Suprapubic skin (tissue), 4 donors: ENCODE results near the gene ONECUT2. TPM values are rescaled to one million over a fixed set of nuclear protein-coding genes. Genes with fewer than 3 reads are reported as not detected.

Source experiments
- DNase-seq, 2 donors: peaks; one replicate each; pipeline ENCODE4 v3.0.0-alpha.2; 2019; ENCODE audit warnings: low spot score in 2 of 2
- H3K27ac ChIP-seq: fragments of 200-600 bp; sonication (generic); one replicate; pipeline ENCODE4 v1.5.1; 2019
- H3K27me3 ChIP-seq: fragments of 200-600 bp; sonication (generic); one replicate; pipeline ENCODE4 v1.5.1; 2019
- H3K36me3 ChIP-seq: fragments of 200-600 bp; sonication (generic); one replicate; pipeline ENCODE4 v1.5.1; 2019
- H3K4me1 ChIP-seq: fragments of 200-600 bp; sonication (generic); one replicate; pipeline ENCODE4 v1.5.1; 2019
- H3K4me3 ChIP-seq: fragments of 200-600 bp; sonication (generic); one replicate; pipeline ENCODE4 v1.5.1; 2019; ENCODE audit warnings: mild to moderate bottlenecking
- H3K9me3 ChIP-seq: fragments of 200-600 bp; sonication (generic); one replicate; pipeline ENCODE4 v1.5.1; 2019
- EP300 ChIP-seq: sonication (generic); formaldehyde crosslinking; IDR thresholded peaks from one replicate; pipeline ENCODE4 v1.6.1; 2017; ENCODE audit warnings: antibody characterized with exemption
- POLR2A ChIP-seq, 2 donors: fragments of 450-650 bp; IDR thresholded peaks; one replicate each; pipeline ENCODE4 v1.6.1; 2017; ENCODE audit warnings: antibody characterized with exemption in 2 of 2, mild to moderate bottlenecking in 2 of 2, moderate library complexity in 2 of 2
- POLR2AphosphoS5 ChIP-seq, 3 donors: sonication (generic); formaldehyde crosslinking; IDR thresholded peaks; one replicate each; pipeline ENCODE4 v1.6.1; 2017; ENCODE audit warnings: antibody characterized with exemption in 3 of 3
- WGBS: methylation state at CpG from one replicate; pipeline ENCODE4 v1.1.5; 2018; 5-methylcytosine and 5-hydroxymethylcytosine counted together
- total RNA-seq, 4 donors: library from RNA; depleted of rRNA; stranded (reverse); fragments of >200 nt; gene quantifications; one replicate each; pipeline ENCODE4 v1.1.0, GENCODE V29; 2016
- TF ChIP-seq, protein P1 (sequence below), 2 donors: fragments of 200-600 bp in 1 of 2; fragments of 450-650 bp in 1 of 2; sonication (generic) in 1 of 2; IDR thresholded peaks; one replicate each; pipeline ENCODE4 v1.5.1; 2016 to 2019; ENCODE audit warnings: antibody characterized with exemption in 2 of 2, mild to moderate bottlenecking in 1 of 2, moderate library complexity in 1 of 2

ONECUT2 gene
- total RNA-seq, 4 donors from 2014 or later = 0.03 to 0.08 TPM; not detected in 2

DNA sequence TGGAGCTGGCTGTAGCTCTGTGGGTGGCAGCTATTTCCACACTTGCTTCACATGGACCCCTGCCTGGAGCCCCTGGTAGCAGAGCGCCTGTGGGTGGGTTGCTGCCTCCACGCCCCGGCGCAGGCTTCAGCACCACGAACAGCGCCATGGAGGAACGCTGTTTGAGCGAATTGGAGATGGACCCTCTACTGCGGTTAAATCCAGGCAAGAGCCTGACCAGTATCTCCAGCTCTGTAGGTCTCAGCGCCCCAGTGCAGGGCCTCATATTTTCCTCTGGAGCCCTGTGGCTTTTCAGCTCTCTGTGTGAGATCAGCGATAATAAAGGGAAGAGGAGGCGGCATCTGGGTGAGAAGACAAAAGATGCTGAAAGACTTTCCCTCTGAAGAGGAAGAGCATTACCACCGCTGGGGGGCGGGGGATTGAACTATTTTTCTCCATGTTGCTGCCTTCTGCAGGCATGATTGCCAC, 12.0 kb downstream of the ONECUT2 start:
- no peaks in the 10 kb centered on the region for H3K4me1 ChIP-seq
- H3K27me3 ChIP-seq = peaks cover 72% of the 10 kb centered on the region
- no peak overlapping the region for H3K4me3 ChIP-seq
- H3K9me3 ChIP-seq = no peaks in the 10 kb centered on the region
- H3K27ac ChIP-seq = no peak overlapping the region
- WGBS = 9% methylated on average over 14 of the region's 14 CpGs
- TF ChIP-seq, protein P1, sequence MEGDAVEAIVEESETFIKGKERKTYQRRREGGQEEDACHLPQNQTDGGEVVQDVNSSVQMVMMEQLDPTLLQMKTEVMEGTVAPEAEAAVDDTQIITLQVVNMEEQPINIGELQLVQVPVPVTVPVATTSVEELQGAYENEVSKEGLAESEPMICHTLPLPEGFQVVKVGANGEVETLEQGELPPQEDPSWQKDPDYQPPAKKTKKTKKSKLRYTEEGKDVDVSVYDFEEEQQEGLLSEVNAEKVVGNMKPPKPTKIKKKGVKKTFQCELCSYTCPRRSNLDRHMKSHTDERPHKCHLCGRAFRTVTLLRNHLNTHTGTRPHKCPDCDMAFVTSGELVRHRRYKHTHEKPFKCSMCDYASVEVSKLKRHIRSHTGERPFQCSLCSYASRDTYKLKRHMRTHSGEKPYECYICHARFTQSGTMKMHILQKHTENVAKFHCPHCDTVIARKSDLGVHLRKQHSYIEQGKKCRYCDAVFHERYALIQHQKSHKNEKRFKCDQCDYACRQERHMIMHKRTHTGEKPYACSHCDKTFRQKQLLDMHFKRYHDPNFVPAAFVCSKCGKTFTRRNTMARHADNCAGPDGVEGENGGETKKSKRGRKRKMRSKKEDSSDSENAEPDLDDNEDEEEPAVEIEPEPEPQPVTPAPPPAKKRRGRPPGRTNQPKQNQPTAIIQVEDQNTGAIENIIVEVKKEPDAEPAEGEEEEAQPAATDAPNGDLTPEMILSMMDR (IDR thresholded peaks at IDR 0.05) = no peak
- no peak for TF ChIP-seq POLR2A (IDR thresholded peaks at IDR 0.05)
- TF ChIP-seq POLR2AphosphoS5 (IDR thresholded peaks at IDR 0.05) = no peak
- no peak for TF ChIP-seq EP300
- no peaks in the 10 kb centered on the region for H3K36me3 ChIP-seq
- no peak for DNase-seq

GRCh38 chr18:57455576-57456129, 20.5 kb downstream of the ONECUT2 start:
- DNase-seq = no peak
- Histone ChIP-seq H3K4me3 (no peak overlapping the region), H3K27me3 (peaks cover 8% of the 10 kb centered on the region), H3K27ac (no peak overlapping the region), H3K9me3 (no peaks in the 10 kb centered on the region), H3K4me1 (no peaks in the 10 kb centered on the region), H3K36me3 (no peaks in the 10 kb centered on the region)
- 48% methylated on average over 5 of the region's 5 CpGs for WGBS
- TF ChIP-seq POLR2A (IDR thresholded peaks at IDR 0.05) (no peak), POLR2AphosphoS5 (IDR thresholded peaks at IDR 0.05) (no peak), EP300 (no peak)
- TF ChIP-seq, protein P1 (IDR thresholded peaks at IDR 0.05) = no peak

GRCh38 chr18:57461652-57462269, 26.6 kb downstream of the ONECUT2 start:
- 78% methylated on average over 3 of the region's 3 CpGs for WGBS
- Histone ChIP-seq H3K4me3 (no peak overlapping the region), H3K27ac (no peak overlapping the region), H3K4me1 (no peaks in the 10 kb centered on the region), H3K27me3 (peaks cover 2% of the 10 kb centered on the region), H3K9me3 (no peaks in the 10 kb centered on the region), H3K36me3 (no peaks in the 10 kb centered on the region)
- TF ChIP-seq, protein P1 (IDR thresholded peaks at IDR 0.05) = no peak
- TF ChIP-seq POLR2AphosphoS5 (IDR thresholded peaks at IDR 0.05) = no peak
- no peak for TF ChIP-seq EP300
- TF ChIP-seq POLR2A (IDR thresholded peaks at IDR 0.05) = no peak
- DNase-seq = no peak

DNA sequence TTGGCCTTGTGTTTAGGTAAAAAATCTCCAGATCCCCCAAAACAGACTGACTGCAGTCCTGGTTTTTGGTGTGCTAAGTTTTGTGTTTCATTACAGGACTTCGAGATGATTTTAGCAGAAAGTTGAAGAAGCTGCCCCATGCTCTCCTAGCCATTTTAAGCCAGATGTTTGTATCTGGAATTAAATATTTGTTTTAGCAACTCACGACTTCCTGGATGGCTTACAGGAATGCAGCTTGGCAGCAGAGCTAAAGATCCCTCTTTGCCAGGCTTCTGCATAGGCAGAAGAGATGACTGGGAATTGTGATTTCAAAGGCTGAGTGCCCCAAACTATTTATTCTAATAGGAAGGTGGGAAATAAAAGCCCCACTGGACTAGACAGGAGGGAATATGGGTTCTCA, 31.1 kb downstream of the ONECUT2 start:
- Histone ChIP-seq H3K9me3 (no peaks in the 10 kb centered on the region), H3K4me1 (no peaks in the 10 kb centered on the region), H3K27me3 (peaks cover 2% of the 10 kb centered on the region), H3K27ac (no peak overlapping the region), H3K36me3 (no peaks in the 10 kb centered on the region), H3K4me3 (no peak overlapping the region)
- DNase-seq = no peak
- WGBS = 49% methylated on average over 2 of the region's 2 CpGs
- TF ChIP-seq, protein P1 (IDR thresholded peaks at IDR 0.05) = no peak
- TF ChIP-seq POLR2A (IDR thresholded peaks at IDR 0.05) (no peak), POLR2AphosphoS5 (IDR thresholded peaks at IDR 0.05) (no peak), EP300 (no peak)

DNA sequence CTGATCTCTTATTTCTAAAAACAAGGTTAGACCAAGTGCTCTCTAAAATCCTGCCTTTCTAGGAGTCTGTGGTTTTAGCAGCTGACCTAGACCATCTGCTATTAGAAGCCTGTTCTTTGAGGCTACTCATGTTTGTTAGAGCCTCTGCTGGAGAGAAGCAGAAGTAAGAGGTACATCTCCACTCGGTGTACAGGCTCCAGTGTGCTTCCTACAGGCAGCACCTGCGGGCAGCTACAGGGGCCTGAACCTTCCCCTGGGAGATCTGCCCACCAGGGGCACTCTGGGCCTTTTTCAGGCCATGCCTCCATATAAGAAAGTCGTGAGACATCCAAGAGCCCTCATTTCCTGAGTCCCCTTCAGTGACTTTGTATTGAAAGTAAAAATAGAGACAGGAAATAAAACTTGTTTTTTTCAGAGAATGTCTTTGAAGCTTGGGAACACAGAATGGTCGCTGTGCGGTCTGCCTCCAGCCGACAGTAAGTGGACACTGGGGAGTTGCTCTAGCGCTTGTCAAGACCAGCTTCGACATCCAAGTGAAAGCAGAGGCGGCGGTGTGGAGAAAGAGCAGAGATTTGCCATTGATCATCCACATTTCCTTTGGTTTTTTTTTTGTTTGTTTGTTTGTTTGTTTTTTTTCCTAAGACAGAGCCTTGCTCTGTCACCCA, 31.7 kb downstream of the ONECUT2 start:
- no peak overlapping the region for H3K27ac ChIP-seq
- no peaks in the 10 kb centered on the region for H3K9me3 ChIP-seq
- no peak for DNase-seq
- H3K27me3 ChIP-seq = peaks cover 2% of the 10 kb centered on the region
- 74% methylated on average over 10 of the region's 10 CpGs for WGBS
- H3K4me3 ChIP-seq = no peak overlapping the region
- no peaks in the 10 kb centered on the region for H3K36me3 ChIP-seq
- TF ChIP-seq POLR2AphosphoS5 (IDR thresholded peaks at IDR 0.05) = no peak
- no peak for TF ChIP-seq POLR2A (IDR thresholded peaks at IDR 0.05)
- no peak for TF ChIP-seq EP300
- TF ChIP-seq, protein P1 (IDR thresholded peaks at IDR 0.05) = no peak
- no peaks in the 10 kb centered on the region for H3K4me1 ChIP-seq
